ENCODE data around the gene SCD5.

SCD5 gene

DNA sequence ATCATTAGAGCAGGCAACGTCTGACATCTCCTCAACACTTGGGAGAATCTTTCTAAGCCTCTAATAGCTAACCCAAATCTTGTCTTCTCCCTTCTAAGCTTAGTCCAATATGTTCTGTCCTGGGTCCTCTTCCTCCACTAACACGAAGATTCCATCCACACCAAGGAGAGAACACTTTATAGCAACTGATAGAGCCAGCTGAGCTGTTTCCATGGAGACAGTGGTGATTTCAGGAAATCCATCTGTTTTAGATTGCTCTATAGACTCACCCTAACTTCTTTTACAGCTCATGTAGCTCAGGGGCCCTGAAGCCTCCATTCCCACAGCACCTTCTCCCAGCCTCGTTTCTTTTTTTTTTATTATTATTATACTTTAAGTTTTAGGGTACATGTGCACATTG is 37.4 kb downstream of the SCD5 start:
- H3K4me1 Mint-ChIP-seq, result no peaks in the 10 kb centered on the region
- no peak overlapping the region for H3K27ac Mint-ChIP-seq
- H3K27me3 Mint-ChIP-seq, result no peaks in the 10 kb centered on the region
- H3K36me3 Mint-ChIP-seq (ENCODE audit: low read depth), result no peaks in the 10 kb centered on the region
- peaks cover 6% of the 10 kb centered on the region for H3K9me3 Mint-ChIP-seq
- ATAC-seq (no peak), DNase-seq (no peak)
- H3K4me3 Mint-ChIP-seq, result no peak overlapping the region

DNA sequence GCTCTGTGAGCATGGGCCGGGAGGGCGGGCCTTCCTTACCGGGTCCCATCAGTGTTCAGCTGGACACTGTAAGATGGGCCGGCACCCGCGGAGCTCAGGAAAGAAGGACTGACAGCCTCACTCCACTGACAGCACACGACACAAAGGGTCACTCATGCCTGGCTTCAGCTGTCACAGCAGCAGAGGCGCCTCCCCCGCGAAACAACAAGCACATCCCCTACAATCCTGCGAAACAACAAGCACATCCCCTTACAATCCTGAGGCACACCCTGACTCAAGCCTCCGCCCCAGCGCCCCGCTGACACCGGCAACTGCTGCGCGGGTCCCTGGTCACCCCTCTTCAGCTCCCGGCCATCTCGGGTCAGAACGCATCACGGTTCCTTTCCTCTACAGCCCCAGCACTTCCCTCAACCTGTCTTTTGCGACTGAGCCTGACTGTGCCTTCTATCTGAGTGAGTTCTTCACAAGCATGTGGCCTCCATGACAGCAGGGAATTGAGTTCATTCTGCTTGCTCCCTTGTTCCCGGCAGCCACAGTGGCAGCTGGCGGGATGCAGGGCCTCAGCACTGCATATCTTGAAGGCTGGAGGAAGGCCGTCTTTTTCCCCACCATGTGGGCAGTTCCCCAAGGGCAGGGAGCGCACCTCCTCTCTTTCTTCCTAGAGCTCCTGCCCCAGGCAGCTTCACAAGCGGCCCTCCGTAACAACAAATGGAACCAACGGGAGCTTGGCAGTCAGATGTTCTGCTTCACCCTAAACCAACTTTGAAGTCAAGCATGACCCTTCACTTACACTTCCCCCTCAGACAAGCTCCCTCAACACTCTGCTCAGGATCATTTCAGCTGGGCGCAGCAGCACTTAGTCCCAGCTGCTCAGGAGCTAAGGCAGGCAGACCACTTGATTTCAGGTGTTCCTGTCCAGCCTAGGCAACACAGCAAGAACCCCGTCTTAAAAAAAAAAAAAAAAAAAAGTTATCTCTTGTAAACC is 39.6 kb downstream of the SCD5 start:
- no peaks in the 10 kb centered on the region for H3K36me3 Mint-ChIP-seq (ENCODE audit: low read depth)
- DNase-seq (no peak), ATAC-seq (no peak)
- H3K4me1 Mint-ChIP-seq, result no peaks in the 10 kb centered on the region
- no peaks in the 10 kb centered on the region for H3K27me3 Mint-ChIP-seq
- no peak overlapping the region for H3K4me3 Mint-ChIP-seq
- no peak overlapping the region for H3K27ac Mint-ChIP-seq
- no peaks in the 10 kb centered on the region for H3K9me3 Mint-ChIP-seq

DNA sequence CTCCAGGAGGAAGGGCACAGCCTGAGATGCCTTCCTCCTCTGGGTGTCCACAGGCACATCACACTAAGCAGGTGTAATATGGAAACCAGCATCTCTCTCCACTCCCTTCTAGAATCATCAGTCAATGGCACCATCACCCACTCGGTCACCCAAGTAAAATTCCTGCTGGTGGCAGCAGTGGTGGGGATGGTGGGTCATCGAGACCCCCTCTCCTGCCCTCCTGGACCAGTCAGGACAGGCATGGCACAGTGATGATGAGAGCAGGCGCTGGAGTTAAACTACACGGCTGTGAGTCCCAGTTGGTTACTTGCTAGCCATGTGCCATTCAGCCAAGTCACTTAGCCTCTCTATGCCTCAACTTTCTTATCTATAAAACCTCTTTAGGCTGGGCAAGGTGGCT is 42.5 kb downstream of the SCD5 start:
- no peaks in the 10 kb centered on the region for H3K36me3 Mint-ChIP-seq (ENCODE audit: low read depth)
- ATAC-seq, result no peak
- H3K4me1 Mint-ChIP-seq, result no peaks in the 10 kb centered on the region
- no peak for DNase-seq
- H3K9me3 Mint-ChIP-seq, result no peaks in the 10 kb centered on the region
- no peaks in the 10 kb centered on the region for H3K27me3 Mint-ChIP-seq
- H3K27ac Mint-ChIP-seq, result no peak overlapping the region
- H3K4me3 Mint-ChIP-seq, result no peak overlapping the region

DNA sequence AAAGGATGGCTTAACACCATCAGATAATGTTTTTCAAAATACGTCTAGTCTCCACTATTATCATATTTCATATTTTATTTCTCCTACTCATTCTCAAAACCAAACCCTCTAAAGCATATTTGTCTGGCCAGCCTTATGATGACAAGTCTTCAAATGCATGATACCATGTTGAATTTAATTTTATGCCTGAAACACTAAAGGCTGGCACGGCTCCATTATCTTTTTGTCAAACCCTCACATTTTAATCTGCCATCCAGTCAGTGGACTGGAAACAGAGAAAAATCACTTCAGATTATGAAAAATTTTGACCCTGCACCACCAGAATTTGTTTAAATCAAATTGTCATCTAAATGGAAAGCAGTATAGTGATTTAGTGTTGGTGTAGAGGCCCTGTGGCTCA is 42.9 kb downstream of the SCD5 start:
- H3K9me3 Mint-ChIP-seq, result no peaks in the 10 kb centered on the region
- H3K27ac Mint-ChIP-seq, result no peak overlapping the region
- H3K27me3 Mint-ChIP-seq, result no peaks in the 10 kb centered on the region
- H3K4me3 Mint-ChIP-seq, result no peak overlapping the region
- no peaks in the 10 kb centered on the region for H3K4me1 Mint-ChIP-seq
- ATAC-seq, result no peak
- no peaks in the 10 kb centered on the region for H3K36me3 Mint-ChIP-seq (ENCODE audit: low read depth)
- no peak for DNase-seq

DNA sequence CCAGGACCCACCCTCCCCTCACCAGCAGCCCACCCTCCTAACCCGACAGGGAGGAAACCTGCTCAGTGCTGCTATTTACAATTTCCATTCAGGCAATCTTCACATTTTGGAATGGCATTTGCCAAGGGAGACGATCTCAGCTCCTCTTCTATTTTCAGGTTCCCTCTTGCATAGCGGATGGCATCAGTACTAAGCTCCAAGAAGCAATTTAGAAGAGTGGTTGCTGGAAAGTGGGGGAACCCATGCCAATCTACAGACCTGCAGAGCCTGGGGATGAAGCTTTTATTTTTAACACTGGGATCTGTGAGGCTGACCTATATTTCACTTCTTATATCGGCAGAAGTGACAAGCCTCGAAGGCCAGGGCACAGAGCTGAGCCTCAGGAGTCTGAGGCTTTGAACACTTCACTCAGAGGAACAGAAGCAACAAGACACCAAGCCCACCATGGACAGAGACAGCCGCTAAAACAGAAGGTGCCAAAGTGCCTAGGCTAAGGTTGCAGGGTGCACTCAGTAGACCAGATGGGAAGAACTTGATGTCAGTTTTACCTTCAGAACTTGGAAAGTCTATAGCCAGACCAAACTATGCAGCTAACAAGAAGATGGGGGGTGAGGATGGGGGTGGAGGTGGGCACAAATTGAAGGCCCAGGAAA is 44.0 kb downstream of the SCD5 start:
- Mint-ChIP-seq H3K36me3 (ENCODE audit: low read depth) (no peaks in the 10 kb centered on the region), H3K27ac (no peak overlapping the region), H3K4me1 (no peaks in the 10 kb centered on the region), H3K27me3 (no peaks in the 10 kb centered on the region), H3K9me3 (no peaks in the 10 kb centered on the region), H3K4me3 (no peak overlapping the region)
- ATAC-seq, result no peak
- no peak for DNase-seq

DNA sequence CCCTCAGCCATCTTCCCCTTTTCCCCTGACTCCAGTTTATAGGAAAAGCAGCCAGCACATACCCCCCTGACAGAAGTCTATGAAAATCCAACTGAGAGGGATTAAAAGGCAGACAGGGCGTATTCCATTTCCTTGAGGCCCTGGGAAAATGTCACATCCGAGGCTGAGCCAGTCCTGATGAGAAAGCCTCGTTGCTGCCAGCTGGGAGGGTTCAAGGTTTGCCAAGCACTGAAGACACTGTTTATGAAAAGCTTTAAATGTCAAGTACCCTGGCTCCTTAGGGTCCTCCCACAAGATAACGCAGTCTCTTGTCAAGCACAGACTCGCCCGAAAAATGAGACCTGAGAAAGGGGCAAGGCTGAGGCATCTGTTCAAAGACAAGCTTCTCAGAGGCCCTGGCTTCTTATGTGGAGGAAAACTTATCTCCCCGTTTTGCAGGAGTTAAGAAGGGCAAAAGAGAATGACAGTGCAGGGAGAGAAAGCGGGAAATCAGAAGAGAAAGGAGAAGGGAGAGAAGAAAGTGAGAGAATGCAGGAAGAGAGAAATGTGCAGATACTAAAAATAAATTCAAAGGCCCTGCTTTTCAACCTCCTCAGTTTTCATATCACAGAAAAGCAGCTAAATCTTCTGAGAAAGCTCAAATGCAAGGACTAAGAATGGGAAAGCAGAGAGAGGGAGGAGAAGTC is 44.7 kb downstream of the SCD5 start:
- Mint-ChIP-seq H3K27me3 (no peaks in the 10 kb centered on the region), H3K4me1 (no peaks in the 10 kb centered on the region), H3K27ac (no peak overlapping the region), H3K9me3 (no peaks in the 10 kb centered on the region), H3K4me3 (no peak overlapping the region), H3K36me3 (ENCODE audit: low read depth) (no peaks in the 10 kb centered on the region)
- ATAC-seq (no peak), DNase-seq (no peak)

DNA sequence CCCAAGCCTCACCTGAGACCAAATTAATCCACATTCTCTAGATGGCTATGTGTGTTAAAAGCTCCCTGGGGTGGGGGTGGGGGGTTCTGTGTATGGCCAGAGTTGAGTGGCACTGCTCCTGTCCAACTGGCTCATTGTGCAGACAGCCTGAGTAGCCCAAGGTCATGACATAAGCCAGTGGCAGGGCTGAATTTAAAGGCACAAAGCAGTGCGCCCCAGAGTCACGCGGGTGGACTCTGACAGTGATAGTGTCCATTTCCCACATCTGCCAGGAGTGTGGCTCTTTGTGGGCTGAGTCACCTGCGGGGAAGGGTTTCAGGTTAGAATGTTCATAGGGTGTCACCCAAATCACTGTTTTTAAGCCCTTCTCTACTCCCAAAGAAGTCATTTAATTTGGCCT is 45.4 kb downstream of the SCD5 start:
- Mint-ChIP-seq H3K4me1 (no peaks in the 10 kb centered on the region), H3K36me3 (ENCODE audit: low read depth) (no peaks in the 10 kb centered on the region), H3K27me3 (no peaks in the 10 kb centered on the region), H3K27ac (no peak overlapping the region), H3K4me3 (no peak overlapping the region), H3K9me3 (no peaks in the 10 kb centered on the region)
- DNase-seq (no peak), ATAC-seq (no peak)

DNA sequence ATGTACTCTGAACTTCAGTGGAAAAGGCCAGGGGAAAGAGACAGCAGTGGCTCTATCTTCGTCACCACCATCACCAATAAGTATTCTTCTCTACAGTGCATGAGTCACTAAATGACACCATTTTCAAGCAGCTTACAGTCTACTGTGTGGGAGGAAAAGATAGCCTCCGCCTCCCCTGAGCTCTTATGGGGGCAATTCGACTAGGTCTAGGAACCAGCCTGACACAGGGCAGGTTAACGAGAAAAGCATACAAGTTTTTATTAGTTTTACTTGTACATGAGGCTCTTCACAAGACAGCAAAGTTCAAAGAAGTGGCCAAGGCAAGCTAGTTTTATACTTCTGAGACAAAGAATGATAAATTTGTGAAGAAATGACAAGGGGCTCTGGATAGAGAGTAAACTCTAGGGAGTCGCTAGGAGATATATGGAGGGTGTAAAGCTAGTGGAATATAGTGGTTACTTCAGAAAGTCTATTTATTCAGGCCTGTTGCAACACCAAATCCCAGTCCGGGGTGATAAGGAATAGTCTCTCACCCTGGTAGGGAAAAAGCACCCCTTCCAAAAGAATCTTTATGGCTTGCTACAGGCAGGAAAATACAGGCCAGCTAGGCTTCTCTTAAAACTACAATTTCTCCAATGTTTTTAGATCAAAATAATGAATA is 49.7 kb downstream of the SCD5 start:
- no peaks in the 10 kb centered on the region for H3K4me1 Mint-ChIP-seq
- peaks cover 1% of the 10 kb centered on the region for H3K27me3 Mint-ChIP-seq
- no peak for DNase-seq
- no peaks in the 10 kb centered on the region for H3K9me3 Mint-ChIP-seq
- no peak for ATAC-seq
- no peaks in the 10 kb centered on the region for H3K36me3 Mint-ChIP-seq (ENCODE audit: low read depth)
- H3K27ac Mint-ChIP-seq, result no peak overlapping the region
- H3K4me3 Mint-ChIP-seq, result no peak overlapping the region

DNA sequence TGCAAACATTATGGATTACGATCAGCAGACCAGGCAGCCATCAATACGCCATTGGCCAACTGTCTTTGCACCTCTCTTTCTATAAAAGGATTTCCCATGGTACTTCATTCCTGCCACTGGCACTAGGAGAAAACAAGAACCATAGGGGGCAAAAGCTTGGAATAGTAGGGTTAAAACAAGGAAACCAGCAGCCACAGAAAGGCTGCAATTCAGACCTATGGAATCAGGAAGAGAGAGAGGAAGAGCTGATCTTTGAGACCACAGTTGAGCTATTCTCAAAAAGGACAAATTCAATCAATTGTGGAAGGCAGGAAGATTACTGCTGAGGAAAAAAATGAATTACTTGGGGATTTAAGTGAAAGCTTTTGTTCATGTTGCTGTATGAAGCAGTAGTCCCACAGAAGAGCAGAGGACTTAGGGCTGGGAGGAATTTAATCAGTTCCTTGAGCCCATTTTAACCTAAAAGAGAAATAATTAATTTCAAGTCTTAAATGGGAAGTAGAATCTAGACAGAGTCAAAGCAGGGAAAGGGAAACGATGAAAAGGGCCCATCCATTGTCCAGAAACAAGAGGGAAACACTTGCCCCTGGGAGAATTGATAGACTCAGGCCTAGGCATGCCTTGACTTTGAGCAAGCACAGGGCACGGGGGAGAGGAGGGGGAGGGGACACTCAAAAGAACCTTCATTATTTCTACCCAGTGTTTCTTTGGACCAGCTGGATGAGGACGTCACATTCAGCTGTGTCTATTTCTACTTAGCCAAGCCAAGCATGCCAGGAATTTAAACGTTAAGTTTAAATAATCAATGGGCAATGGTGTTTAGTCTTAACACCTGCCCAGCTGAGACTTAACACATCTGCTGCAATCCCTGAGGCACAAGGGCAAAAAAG is 50.7 kb downstream of the SCD5 start:
- Mint-ChIP-seq H3K9me3 (no peaks in the 10 kb centered on the region), H3K4me1 (no peaks in the 10 kb centered on the region), H3K27me3 (peaks cover 1% of the 10 kb centered on the region), H3K4me3 (no peak overlapping the region), H3K36me3 (ENCODE audit: low read depth) (no peaks in the 10 kb centered on the region), H3K27ac (no peak overlapping the region)
- no peak for DNase-seq
- no peak for ATAC-seq

DNA sequence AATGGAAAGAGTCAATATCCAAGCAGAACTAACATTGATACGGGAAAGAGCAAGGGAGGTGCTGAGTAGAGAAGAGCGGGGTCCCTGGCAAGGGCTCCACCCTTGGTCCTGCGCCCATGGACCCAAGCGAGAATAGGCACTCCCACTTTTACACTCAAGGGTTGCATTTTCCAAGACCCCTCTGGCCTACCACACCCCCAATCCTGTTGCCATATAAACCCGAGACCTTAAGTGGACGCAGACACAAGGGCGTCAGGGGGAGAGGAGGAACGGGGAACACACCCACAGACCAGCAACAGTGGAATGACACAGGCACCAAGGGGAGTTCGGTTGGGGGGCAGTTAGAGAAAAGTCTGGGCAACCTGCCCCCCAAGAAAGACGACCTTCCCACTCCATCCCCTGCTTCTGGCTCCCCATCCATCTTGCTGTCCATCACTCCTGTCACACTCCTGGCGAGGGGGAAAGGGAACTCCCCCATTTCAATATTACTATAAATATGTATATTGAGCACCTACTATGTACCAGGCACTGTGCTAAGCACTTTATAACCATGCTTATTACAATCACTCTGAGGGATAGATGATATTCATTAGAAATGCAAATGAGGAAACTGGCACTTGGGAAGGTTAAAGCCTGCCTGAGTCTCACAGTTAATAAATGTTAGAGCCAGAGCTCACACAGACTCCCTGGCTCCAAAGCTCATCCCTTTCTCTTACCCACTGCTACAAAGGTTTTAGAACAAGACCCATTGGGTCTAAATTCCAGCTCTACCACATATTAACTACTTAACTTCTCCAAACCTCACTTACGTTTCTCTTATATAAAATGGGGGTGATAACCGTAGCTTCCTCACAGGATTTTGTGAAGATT is 51.7 kb downstream of the SCD5 start:
- ATAC-seq (no peak), DNase-seq (no peak)
- H3K4me3 Mint-ChIP-seq, result no peak overlapping the region
- H3K27me3 Mint-ChIP-seq, result peaks cover 1% of the 10 kb centered on the region
- no peak overlapping the region for H3K27ac Mint-ChIP-seq
- H3K36me3 Mint-ChIP-seq (ENCODE audit: low read depth), result no peaks in the 10 kb centered on the region
- H3K4me1 Mint-ChIP-seq, result no peaks in the 10 kb centered on the region
- H3K9me3 Mint-ChIP-seq, result no peaks in the 10 kb centered on the region

DNA sequence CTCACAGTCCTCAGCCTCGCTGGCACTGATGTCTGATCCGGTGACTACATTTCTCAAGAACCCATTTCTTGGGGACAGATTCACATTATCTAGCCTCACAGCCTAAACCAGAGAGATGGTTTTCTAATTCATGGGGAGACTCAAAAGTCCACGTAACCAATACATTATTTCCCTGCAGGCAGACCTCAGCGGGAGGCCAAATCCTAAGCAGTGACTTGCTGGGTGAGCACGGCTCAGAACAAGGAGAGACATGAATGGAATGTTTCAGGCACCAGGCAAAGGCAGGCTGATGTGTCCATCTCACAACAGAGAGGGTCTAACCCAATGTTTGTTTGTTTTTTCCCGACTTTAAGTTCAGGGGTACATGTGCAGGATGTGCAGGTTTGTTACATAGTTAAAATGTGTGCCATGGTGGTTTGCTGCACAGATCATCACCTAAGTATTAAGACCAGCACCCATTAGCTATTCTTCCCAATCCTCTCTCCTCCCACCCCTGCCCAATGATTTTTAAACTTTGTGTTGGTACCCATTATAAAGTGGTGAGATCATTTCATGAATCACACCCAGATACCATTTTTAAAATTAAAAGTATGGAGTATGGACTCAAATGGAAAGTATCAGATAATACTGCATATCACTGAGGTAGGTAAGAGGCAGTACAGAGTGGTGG is 53.3 kb downstream of the SCD5 start:
- no peaks in the 10 kb centered on the region for H3K9me3 Mint-ChIP-seq
- DNase-seq, result no peak
- no peak overlapping the region for H3K27ac Mint-ChIP-seq
- peaks cover 1% of the 10 kb centered on the region for H3K27me3 Mint-ChIP-seq
- no peaks in the 10 kb centered on the region for H3K4me1 Mint-ChIP-seq
- H3K36me3 Mint-ChIP-seq (ENCODE audit: low read depth), result no peaks in the 10 kb centered on the region
- no peak overlapping the region for H3K4me3 Mint-ChIP-seq
- no peak for ATAC-seq

DNA sequence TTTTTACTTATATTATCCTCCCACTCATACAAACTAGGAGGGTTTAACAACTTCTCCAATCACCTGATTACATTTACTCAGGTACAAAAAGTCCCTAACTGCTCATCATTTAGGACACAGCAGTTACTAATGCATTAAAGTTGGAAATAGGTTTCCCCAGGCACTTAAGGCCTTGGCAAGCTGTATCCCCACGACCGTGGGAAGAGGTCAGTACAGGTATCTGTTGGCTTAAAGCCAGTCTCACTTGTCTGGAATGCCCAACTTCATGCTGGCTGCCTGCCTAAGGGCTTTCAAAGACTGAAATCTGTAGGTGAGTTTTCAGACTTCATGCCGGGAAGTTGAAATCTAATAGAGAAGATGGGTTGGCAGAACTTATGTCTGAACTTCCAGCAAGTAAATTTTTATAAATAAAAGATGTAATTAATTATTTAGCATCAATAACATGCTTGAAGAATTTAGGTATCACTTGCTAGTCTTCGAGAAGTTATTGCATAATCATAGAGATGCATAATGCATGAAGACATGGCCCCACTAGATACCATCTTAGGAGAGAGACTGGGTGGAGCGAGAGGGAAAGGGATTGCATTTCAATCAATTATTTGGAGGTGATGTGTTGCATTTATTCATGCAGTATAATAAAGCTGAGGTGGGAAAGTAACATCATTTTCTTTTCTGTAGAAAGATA is 54.2 kb downstream of the SCD5 start:
- Mint-ChIP-seq H3K4me1 (no peaks in the 10 kb centered on the region), H3K9me3 (no peaks in the 10 kb centered on the region), H3K27me3 (peaks cover 2% of the 10 kb centered on the region), H3K4me3 (no peak overlapping the region), H3K36me3 (ENCODE audit: low read depth) (no peaks in the 10 kb centered on the region), H3K27ac (no peak overlapping the region)
- DNase-seq (no peak), ATAC-seq (no peak)
